ENCODE results near the gene RBM10.

The RBM10 gene

GRCh38 chrX:47151435-47151834 lies 6.4 kb downstream of the RBM10 start:
- DNase-seq (ENCODE audit: low spot score): no peak

GRCh38 chrX:47156611-47157520 lies 11.8 kb downstream of the RBM10 start:
- DNase-seq (ENCODE audit: low spot score): no peak

- no peak for DNase-seq (ENCODE audit: low spot score)
Measured at GRCh38 chrX:47158131-47158530, 13.1 kb downstream of the RBM10 start.

- no peak for DNase-seq (ENCODE audit: low spot score)
Measured at GRCh38 chrX:47158781-47159180, 13.8 kb downstream of the RBM10 start.

DNA sequence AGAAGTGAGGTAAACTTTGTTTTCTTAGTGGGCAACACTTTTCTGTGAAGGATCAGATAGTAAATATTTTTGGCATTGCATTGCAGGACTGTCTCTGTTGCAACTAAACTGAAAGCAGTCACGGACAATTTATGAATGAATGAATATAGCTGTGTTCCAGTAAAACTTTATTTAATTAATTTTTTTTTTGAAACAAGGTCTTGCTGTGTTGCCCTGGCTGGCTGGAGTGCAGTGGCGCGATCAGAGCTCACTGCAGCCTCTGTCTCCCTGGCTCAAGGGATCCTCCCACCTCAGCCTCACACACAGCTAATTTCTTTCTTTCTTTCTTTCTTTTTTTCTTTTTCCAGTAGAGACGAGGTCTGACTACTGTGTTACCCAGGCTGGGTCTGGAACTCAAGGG lies 15.8 kb downstream of the RBM10 start:
- no peak for DNase-seq (ENCODE audit: low spot score)

DNA sequence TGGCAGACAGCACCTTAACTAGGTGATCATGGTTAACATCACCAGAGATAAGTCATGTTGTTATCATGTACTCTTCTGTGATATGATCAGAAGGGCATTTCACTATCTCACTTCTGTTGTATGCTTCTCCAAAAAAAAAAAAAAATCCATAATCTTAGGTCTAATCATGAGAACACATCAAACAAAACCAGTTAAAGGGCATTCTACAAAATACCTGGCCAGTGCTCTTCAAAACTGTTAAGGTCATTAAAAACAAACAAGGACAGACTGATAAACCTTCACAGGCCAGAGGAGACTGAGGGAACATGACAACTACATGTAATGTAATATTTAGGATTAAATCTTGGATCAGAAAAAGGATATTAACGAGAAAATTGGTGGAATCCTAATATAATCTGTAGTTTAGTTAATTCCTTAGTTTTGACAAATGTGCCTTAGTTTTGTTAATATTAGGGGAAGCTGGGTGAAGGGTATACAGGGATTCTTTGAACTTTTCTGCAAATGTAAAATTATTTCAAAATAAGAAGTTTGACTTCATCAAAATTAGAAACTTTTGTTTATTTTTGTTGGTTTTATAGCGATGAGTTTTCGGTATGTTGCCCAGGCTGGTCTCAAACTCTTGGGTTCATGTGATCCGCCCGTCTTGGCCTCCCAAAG lies 18.0 kb downstream of the RBM10 start:
- DNase-seq (ENCODE audit: low spot score): no peak

GRCh38 chrX:47164420-47164819 lies 19.4 kb downstream of the RBM10 start:
- DNase-seq (ENCODE audit: low spot score): no peak

- no peak for DNase-seq (ENCODE audit: low spot score)
Measured at GRCh38 chrX:47166126-47166525, 21.1 kb downstream of the RBM10 start.

GRCh38 chrX:47168495-47169073 lies 23.6 kb downstream of the RBM10 start:
- no peak for DNase-seq (ENCODE audit: low spot score)

GRCh38 chrX:47169273-47169672 lies 24.3 kb downstream of the RBM10 start:
- no peak for DNase-seq (ENCODE audit: low spot score)

GRCh38 chrX:47169726-47170515 lies 24.9 kb downstream of the RBM10 start:
- no peak for DNase-seq (ENCODE audit: low spot score)

DNA sequence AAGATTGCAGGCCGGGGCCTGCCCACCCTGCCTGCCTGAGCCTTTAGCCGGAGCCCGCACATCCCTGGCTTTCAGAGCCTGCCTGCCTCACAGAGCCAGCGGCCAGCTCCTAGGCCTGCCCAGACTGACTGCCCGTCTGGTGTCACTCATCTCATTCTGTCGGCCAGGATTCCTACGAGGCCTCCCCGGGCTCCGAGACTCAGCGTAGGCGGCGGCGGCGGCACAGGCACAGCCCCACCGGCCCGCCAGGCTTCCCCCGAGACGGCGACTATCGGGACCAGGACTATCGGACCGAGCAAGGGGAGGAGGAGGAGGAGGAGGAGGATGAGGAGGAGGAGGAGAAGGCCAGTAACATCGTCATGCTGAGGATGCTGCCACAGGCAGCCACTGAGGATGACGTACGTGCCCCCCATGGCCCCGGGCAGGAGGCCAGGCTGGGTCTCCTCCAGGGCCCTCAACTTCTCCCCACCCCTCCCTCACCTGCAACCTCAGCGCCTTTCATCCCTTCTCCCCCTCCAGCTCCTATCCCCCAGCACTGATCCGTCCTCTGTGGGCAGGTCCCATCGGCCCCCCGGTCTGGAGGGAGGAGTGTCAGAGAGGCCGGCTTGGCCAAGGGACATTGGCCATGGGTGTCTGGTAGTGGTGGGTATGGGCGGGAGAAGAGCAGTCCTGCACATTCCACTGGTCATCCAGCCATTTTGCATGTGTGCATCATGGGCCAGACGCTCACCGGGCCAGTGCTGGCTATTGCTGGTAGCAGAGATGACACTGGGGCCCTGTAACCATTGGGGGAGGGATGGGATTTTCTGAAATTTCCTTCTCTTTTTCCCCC lies 26.1 kb downstream of the RBM10 start:
- DNase-seq (ENCODE audit: low spot score): no peak

- no peak for DNase-seq (ENCODE audit: low spot score)
Measured at GRCh38 chrX:47171996-47172395, 27.0 kb downstream of the RBM10 start.

DNA sequence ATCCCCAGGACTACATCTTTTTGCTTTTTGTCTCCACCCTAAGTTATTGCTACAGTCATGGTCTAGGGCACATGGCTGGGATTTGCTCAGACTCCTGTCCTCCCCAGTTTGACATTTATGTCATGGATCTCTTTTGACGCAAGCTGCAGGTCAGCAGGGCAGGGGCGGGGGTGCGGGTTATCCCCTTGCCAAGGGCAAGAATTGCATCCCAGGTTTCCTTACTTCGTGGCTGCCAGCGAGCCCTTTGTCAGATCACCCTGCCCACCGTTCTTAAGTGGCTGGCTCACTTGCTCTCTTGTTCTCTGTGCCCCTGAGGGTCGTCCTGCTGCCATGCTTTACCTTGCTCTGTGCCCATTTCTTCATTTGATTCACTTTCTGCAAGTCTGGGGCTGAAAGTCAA lies 27.5 kb downstream of the RBM10 start:
- DNase-seq (ENCODE audit: low spot score): no peak

- DNase-seq (ENCODE audit: low spot score): no peak
Measured at GRCh38 chrX:47172971-47173792, 28.2 kb downstream of the RBM10 start.

GRCh38 chrX:47174376-47174775 lies 29.4 kb downstream of the RBM10 start:
- DNase-seq (ENCODE audit: low spot score): no peak

- no peak for DNase-seq (ENCODE audit: low spot score)
Measured at GRCh38 chrX:47174846-47175587, 30.0 kb downstream of the RBM10 start.

GRCh38 chrX:47175588-47175980 lies 30.6 kb downstream of the RBM10 start:
- no peak for DNase-seq (ENCODE audit: low spot score)

GRCh38 chrX:47176101-47176740 lies 31.2 kb downstream of the RBM10 start:
- no peak for DNase-seq (ENCODE audit: low spot score)
